Measurements from ENCODE around the gene PLXNA4.

The PLXNA4 gene

DNA sequence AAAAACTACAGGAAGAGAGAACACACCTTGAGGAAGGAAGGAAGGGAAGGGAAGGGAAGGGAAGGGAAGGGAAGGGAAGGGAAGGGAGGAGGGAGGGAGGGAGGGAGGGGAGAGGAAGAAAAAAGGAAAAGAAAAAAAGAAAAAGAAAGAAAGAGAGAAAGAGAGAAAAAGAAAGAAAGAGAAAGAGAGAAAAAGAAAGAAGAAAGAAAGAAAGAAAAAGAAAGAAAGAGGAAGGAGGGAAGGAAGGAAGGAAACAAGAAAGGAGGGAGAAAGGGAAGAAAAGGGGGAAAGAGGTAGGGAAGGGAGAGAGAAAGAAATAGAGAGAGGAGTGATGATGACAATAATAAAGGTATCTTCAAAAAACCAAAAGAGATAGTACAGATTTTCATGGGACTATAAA, 12.3 kb upstream of the PLXNA4 start:
- DNase-seq (ENCODE audit: low read depth) = no peak

DNA sequence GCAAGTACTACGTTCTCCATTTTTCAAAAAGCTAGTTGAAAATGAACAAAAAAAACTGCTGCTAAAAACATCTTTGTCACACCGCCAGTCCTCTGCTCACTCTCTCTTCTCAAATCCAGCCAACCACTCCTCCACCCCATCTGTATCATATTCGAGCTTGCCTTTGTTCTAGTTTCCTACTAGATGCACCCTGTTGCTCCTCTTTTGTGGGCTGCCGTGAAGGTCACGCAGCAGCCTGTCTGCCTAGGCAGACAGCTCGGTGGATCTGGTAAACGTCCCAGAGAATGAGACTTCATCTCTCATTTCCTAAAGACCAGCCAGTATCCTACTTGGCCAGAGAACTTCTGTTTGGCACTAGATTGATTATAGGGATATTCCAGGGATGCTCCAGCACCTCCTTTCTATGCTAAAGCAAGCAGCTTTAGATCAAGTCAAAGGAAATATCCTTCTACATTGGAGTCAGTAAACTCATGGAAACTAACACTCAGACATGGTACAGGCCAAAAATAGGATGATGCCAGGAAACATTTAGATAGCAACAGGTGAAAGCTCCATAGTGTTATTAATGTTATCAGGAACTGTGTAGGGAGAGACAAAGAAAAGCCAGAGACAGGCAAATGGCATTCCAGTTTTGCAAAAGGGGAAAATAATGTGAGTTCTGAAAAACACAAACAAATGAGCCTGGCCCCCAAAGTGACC, 8.7 kb upstream of the PLXNA4 start:
- no peak for DNase-seq (ENCODE audit: low read depth)

DNA sequence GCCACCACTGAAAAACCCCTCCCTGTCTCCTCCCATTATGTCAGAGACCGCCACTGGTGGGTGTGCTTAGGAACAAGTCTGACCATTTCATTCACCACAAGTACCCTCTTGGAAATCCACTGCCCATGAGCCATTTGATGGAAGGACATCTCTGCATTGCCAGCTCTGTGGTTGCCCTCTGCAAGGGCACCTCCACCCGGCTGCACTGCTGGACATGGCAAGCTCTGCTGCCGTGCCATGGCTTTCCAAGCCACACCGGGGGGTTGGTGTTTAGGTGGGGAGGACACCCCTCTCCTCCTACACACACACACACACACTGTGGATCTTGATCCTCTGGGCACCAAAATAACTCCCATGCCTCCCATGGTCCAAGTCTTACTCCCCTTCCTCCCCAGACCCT, 5.2 kb upstream of the PLXNA4 start:
- no peak for DNase-seq (ENCODE audit: low read depth)

DNA sequence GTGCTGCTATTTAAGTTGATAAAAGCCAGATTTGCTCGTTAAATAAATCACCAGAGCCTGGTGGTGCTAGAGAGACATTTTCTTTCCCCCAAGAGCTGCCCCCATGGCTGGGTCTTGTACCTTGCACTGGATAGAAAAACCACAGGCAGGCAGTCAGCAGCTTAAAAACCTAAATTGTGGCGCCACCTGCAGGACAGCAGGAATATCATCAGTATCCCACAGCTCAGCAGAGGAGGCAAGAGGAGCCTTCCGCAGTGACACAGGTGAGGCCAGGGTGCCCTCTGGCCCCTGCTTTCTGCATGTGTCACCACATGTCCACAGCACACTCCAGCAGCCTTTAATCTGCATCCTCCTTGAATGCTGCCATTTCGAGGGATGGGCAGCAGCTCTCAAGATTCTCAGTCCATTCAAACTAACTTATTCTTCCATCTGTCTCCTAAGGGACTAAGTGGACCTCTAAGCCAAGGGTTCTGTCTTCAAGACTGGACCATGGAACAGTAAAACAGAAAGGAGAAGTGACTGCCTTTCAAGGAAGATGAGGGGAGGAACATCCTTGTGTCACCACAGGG, 4.5 kb upstream of the PLXNA4 start:
- DNase-seq (ENCODE audit: low read depth) = peak; percentile 32

DNA sequence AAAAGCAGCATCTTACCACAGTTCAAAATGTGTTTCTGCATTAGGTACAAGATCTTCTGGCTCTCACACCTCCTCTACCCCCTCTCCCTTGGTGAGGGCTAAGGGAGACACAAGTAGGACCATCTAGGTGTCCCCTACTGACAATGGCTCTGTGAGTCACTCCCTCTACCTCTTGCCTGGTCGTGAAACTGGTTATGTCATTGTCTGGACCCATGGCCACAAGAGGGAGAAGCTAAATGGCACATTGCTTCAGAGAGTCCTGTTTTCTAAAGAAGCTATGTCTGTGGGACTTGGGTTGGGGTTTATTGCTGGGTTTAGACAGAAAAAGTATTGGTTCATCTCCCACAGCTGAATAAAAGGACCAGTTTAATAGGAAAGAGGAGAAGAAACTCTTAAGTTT, 4.0 kb upstream of the PLXNA4 start:
- DNase-seq (ENCODE audit: low read depth) = no peak

DNA sequence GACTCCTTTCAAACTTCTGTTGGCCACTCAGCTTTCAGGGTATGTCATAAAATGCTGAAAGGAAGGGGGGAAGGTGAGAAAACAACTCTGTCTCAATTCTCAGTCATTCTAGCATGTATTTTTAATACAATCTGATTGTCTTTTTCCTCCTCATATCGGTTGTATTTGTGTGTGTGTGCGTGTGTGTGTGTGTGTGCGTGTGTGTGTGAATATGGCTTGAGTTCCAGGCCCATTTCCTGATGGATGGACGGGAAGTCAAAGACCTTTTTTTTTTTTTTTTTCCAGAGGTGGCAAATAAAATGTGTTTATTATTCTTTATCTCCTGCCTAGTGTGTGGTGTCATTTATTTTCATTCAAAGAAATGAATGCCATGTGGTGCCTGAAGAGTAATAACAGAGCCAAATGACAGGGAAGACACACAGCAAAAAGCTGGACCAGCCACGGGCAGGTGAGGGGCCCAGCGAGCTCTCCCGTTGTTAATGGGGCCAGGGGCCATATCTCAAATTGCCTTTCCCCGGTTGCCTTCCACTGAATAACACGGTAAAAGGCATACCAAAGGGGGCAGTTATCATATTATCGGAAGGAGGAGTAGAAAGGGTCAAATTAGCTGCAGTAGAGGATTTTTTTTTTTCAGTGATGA, 3.1 kb upstream of the PLXNA4 start:
- no peak for DNase-seq (ENCODE audit: low read depth)

DNA sequence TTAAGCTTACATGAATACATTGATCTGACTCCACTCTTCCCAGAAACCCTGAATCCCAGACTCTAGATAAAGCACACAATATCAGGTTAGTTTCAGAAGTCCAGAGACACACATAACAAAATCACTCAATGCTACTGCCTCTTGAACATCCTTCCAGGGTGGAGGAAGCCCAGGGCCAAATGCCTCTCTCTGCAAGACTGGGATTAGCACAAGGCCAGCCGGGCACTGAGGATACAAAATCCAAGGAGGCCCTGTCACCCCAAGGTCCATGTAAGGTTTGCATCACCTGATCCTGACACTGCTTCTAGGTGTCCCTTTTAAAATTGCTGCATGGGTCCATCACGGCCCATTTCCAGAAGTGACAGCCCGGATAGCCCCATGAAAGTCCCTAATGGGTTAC, 2.6 kb upstream of the PLXNA4 start:
- no peak for DNase-seq (ENCODE audit: low read depth)

DNA sequence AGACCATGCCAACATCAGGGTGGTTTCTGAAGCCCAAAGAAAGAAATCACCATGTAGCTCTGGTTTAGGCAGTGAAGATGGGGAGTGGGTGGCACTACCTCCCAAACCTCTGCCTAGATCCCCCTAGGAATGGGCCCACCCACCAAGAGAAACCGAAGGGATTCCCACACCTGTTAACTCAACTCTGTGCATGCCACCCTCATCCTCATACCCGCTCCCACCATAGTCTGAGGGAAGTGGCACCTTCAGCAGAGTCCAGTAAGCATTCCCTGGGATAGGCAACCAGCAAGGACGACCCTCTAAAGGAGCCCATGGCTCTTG, 1.7 kb upstream of the PLXNA4 start:
- DNase-seq (ENCODE audit: low read depth) = no peak

DNA sequence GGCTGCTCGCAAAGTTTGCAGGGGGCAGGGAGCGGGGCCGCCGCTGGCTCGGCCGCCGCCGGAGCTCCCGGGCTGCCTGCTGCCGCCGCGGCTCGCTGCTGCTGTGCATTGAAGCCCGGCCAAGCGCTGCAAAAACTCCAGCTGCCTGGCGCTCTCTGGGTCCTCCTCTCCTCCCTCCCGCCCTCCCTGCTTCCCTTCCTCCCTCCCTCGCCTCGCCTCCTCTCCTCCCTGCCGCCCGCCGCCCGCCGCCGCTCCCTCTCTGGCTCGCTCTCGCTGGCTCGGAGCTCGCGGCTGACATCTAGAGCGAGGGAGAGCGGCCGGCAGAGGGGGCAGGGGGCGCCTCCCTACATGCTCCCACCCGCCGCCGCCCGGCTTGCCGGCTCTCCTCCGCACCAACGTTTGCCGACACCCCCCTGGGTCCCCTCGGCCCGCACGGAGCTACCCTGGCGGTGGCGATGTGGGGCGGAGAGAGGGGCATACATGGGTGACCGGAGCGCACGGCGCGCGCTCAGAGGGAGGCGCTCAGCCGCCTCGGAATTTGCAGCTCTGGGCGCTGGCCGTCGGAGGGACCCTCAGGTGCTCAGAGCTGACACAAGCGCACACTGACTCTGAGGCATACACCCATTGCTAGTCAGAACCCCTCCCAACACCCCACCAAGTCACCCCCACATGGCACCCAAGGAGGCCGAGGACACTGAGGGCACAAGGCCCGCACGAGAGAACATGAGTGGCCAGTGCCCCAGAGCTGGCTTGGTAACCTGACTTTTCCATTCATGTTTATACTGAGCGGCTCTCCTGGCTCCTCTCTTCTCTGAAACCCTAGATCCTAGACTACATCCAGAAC, 1.2 kb upstream of the PLXNA4 start:
- DNase-seq (ENCODE audit: low read depth) = no peak

DNA sequence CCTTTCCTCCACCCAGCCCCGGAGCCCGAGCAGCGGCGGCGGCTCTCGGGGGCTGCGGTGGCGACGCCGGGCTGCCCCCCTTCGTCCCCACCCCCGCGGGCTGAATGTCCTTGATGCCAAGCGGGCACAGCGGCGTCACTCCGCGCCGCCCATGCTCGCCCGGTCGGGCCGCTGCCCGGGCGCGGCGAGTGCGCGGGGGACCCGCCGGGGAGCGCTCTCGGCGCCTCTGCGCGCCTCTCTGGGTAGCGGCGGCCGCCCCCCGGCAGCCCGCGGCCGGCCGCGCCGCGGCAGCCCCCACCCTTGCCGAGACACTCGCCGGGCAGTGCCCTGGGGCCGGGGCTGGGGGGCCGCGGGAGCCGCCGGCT, 433 bp upstream of the PLXNA4 start:
- no peak for DNase-seq (ENCODE audit: low read depth)

DNA sequence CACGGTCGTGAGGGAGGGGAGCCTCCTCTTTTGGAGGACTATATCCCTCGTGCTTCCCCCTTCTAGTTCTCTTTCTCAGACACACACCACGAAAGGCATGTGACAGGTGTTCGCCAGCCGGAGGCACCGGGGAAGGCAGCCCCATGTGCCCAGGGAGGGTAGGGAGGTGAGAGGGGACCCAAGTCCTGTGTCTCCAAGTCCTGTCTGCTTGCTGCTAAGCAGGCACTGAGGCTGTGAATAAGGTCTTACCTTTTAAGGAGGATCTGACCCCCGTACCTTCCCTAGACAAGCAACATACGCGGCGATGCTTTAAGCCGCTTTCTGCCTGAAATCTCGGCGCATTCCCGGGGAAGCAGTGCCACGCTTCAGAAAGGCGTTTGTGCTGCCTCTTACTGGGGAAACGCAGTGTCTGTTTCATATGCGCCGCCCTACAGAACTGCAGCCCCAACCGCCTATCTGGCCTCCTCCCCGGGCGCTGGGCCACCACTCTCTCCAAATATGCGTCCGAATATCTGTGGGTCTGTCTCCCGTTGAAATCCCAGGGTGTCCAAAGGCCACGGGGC, 770 bp downstream of the PLXNA4 start:
- DNase-seq (ENCODE audit: low read depth) = no peak

DNA sequence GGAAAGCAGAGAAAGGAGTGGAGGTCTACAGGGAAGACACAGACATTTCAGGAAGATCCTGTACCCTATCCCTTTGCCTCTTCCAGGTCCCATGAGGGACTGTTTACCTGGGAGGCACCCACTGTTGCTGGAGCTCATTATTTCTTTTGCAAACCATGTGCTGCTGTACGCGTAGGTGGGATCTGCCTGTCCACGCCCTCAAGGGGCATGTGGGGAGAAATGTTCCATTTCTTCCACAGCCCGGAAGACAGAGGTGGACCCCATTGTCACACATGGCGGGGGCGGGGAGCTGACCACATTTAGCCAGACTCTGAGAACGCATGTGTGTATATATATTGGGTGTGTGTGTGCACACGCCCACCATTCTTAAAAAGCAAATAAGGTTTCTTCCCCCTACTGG, 2.0 kb downstream of the PLXNA4 start:
- no peak for DNase-seq (ENCODE audit: low read depth)

DNA sequence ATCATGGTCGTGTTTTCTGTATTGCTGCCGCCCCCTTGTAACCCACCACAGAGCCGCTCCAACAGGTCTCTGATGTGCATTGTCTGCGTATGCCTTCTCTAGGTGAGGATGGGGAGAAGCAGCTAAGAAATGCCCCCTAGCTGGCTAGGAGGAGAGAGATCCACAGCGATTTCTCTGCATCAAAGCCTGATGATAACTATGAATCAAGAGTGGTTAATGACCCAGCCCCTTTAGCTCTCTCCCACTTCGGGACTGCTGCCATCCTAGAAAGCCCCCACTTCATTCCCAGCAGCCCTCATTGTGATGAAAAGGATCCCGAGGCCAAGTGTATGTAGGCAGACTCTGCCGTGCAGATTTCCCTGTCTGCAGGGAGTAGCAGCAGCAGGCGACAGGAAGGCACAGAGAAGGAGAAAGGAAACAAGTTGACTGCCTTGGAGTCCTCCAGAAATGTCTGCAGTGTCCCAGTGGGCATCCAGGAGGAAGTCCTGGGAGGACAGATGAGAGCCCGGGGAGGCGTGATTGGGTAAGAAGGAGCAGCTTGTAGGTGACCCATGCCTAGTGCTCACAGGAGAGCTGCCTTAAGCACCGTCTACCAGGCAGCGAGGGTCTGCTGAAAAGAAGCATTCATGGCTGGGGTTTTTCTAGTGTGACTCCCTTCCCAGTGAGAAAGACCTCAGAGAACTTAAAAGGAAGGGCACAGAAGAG, 2.9 kb downstream of the PLXNA4 start:
- DNase-seq (ENCODE audit: low read depth) = no peak

DNA sequence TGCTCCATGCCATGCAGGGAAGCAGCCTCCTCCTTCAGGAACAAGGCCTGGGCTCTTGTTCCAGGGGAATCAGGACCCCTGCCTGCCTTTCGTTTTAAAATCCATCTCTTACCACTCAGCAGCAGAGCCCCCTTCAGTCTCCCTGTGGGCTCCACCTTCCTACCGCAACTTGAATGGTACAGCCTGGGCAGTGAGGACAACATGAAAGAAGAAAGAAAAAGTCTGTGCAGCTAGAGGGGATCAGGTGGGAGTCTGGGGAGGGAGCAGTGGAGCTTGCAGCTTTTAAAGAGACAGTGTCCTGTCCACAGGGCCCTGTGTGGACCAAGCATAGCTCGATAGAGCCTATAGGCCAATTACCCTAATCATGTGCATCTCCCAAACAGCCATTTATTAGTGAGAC, 3.7 kb downstream of the PLXNA4 start:
- DNase-seq (ENCODE audit: low read depth) = no peak

DNA sequence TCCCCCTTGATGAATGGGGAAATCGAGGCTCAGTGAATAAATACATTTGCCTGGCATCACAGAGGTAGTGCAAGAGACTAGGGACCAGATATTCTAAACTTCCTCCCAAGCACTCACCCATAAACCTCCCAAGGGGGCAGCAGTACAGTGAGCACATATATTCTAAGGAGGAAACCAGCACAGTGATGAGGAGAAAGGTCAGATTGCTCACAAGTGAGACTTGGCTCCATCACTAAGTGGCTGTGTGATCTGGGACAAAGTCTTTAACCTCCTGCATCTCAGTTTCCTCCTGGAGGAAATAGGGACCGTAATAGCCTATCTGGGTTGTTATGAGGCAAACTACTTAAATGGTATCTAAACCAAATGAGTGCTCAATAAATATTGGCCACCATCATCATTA, 4.3 kb downstream of the PLXNA4 start:
- no peak for DNase-seq (ENCODE audit: low read depth)

DNA sequence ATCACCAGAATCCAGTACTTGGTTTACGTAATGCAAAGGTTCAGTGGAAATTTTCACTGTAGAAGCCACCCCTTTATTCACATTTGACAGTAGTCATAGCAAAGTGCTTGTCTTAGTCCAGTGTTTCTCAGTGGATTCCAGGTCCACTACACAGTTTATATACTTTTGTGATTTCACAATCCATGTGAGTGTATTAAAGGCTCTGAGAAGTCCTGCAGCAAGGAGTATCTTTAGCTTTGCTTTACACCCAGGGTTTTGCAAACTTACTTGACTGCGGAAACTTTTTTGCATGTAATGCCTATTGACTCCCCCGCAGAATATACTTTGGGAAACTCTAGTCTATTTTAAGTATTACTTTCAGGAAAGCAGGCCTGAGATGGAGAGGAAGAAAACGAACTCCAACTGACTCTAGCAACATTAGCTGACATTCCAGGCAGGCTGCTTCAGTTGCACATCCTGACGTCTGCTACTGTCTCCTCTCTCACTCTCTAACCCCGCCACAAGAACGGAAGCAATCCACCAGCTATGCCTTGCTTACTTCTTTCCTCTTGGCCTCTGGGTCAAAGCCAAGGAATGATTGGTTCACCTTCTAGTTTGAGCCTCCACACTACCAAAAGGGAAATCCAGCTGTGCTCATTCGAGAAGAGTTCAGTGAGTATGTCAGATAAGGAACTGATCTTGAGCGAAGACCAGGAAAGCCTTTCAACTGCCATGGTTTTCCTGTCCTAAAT, 6.2 kb downstream of the PLXNA4 start:
- DNase-seq (ENCODE audit: low read depth) = no peak

DNA sequence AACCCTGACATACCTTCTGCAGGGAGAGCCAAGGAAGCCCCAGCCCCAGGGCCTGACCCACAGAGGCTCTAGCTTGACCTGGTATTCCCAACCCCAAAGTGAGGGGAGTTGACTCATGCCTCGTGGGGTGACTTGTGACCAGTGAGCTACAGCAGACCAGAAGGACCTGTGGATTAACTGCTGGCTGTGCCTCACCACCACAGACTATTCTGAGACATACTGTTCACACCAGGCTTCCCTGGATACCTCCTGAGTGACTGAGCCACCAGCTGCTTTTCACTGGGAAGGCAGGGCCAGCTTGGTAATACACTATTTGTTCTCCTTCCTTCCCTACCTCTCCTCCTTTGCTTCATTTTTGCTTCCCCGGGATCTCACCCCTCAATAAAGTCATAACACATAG, 7.3 kb downstream of the PLXNA4 start:
- no peak for DNase-seq (ENCODE audit: low read depth)

DNA sequence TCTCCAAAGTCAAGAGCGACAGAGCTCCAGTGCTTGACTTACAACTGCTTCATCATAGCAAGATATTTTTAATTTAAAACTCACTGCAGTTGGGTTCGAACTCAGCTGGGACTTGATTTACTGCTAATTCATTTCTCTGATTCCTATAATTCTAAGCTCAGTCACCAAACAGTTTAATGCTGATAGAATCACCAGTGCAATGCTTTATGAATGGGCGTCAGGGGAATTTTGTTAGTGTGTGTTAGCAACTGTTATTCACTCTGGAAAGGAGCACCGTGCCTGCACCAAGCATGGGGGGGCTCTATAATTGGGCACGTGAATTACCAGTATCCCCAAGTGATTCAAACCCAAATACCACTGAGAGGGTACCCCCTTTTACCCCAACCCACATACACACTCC, 10.4 kb downstream of the PLXNA4 start:
- DNase-seq (ENCODE audit: low read depth) = no peak

DNA sequence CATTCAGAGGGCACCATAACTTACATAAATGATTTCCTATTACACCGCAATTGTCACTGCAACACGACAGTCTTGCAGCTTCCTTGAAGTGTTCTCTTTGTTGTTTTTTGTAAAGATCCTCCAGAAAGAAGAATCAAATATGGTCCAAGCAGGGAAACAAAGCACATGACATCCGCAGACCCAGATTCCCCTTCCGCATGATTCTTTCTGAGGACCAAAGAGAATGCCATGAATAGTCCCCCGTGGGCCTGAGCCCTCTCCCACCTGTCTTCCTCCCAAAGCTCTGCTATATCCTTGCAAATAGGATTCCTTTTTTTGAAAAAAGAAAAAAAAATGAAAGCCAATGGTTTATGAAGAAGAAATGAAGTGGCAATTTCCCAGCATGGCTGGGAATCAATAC, 10.8 kb downstream of the PLXNA4 start:
- DNase-seq (ENCODE audit: low read depth) = no peak

DNA sequence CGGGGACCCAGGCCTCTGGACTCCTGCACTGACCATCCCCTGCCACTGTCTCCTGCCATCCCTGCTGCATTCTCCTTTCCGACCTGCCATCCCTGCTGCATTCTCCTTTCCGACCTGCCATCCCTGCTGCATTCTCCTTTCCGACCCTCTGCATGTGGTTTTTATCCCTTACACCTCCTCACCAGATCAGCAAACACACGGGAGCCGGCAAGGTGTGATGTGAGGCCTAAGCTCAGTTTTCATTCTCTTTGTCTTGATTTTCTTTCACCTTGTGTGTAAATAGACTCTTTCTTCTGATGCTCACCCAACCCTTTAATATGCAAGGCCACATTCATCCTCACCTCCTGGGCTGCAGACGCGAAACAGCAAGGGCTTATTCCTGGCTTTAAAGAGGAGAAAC, 11.4 kb downstream of the PLXNA4 start:
- DNase-seq (ENCODE audit: low read depth) = no peak

DNA sequence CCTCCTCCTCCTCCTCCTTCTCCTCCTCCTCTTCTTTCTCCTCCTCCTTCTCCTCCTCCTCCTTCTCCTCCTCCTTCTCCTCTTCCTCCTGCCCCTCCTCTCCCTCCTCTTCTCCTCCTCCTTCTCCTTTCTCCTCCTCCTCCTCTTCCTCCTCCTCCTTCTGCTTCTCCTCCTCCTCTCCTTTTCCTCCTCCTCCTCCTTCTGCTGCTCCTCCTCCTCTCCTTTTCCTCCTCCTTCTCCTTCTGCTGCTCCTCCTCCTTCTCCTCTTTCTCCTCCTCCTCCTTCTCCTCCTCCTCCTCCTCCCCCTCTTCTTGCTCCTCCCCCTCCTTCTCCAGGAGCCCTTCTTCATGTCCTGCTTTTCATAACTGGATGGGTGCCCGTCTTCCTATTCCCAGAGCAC, 12.2 kb downstream of the PLXNA4 start:
- DNase-seq (ENCODE audit: low read depth) = no peak

DNA sequence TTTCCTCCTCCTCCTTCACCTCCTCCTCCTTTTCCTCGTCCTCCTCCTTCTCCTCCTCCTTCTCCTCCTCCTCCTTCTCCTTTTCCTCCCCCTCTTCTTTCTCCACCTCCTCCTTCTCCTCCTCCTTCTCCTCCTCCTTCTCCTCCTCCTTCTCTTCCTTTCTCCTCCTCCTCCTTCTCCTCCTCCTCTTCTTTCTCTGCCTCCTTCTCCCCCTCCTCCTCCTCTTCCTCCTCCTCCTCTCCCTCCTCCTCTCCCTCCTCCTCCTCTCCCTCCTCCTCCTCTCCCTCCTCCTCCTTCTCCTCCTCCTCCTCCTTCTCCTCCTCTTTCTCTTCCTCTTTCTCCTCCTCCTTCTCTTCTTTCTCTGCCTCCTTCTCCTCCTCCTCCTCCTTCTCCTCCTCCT, 13.6 kb downstream of the PLXNA4 start:
- DNase-seq (ENCODE audit: low read depth) = no peak
